ENCODE data around the gene TCF3.
"Not testable (repeated sequence)": the region's sequence is repeated elsewhere in the genome, so short reads cannot be mapped to it uniquely, and the experiment has no call there.

TCF3 gene

GRCh38 chr19:1691589-1692290 is 39.3 kb upstream of the TCF3 start:
- Histone ChIP-seq H3K27ac (no peak overlapping the region), H3K4me3 (ENCODE audit: low read depth in 1 of 2, low read length in 1 of 2) (no peak overlapping the region), H3K9me3 (no peaks in the 10 kb centered on the region), H3K4me1 (ENCODE audit: control insufficient read depth in 1 of 2, insufficient read depth in 1 of 2, low read depth in 1 of 2, low read length in 1 of 2) (no peaks in the 10 kb centered on the region), H3K36me3 (no peaks in the 10 kb centered on the region), H3K27me3 (peaks cover 83% of the 10 kb centered on the region)
- TF ChIP-seq CTCF (IDR thresholded peaks at IDR 0.05): no peak

- H3K9me3 ChIP-seq: no peaks in the 10 kb centered on the region
- no peak overlapping the region for H3K27ac ChIP-seq
- no peak for TF ChIP-seq CTCF (IDR thresholded peaks at IDR 0.05)
- no peak overlapping the region for H3K4me3 ChIP-seq (ENCODE audit: low read depth in 1 of 2, low read length in 1 of 2)
- no peaks in the 10 kb centered on the region for H3K36me3 ChIP-seq
- H3K27me3 ChIP-seq: peaks cover 92% of the 10 kb centered on the region
- no peaks in the 10 kb centered on the region for H3K4me1 ChIP-seq (ENCODE audit: control insufficient read depth in 1 of 2, insufficient read depth in 1 of 2, low read depth in 1 of 2, low read length in 1 of 2)
Measured at GRCh38 chr19:1690699-1691307, 38.4 kb upstream of the TCF3 start.

DNA sequence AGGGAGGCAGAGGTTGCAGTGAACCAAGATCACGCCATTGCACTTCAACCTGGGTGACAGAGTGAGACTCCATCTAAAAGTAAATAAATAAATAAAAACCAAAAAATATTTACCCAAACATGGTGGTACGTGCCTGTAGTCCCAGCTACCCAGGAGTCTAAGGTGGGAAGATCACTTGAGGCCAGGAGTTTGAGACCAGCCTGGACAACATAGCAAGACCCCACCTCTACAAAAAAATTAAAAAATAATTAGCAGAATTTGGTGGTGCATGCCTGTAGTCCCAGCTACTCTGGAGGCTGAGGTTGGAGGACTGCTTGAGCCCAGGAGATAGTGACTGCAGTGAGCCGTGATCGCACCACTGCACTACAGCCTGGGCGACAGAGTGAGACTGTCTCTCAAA is 33.4 kb upstream of the TCF3 start:
- peaks cover 90% of the 10 kb centered on the region for H3K27me3 ChIP-seq
- H3K27ac ChIP-seq; H3K4me3 ChIP-seq (ENCODE audit: low read depth in 1 of 2, low read length in 1 of 2); H3K9me3 ChIP-seq; H3K4me1 ChIP-seq (ENCODE audit: control insufficient read depth in 1 of 2, insufficient read depth in 1 of 2, low read depth in 1 of 2, low read length in 1 of 2); H3K36me3 ChIP-seq: not testable (repeated sequence)

DNA sequence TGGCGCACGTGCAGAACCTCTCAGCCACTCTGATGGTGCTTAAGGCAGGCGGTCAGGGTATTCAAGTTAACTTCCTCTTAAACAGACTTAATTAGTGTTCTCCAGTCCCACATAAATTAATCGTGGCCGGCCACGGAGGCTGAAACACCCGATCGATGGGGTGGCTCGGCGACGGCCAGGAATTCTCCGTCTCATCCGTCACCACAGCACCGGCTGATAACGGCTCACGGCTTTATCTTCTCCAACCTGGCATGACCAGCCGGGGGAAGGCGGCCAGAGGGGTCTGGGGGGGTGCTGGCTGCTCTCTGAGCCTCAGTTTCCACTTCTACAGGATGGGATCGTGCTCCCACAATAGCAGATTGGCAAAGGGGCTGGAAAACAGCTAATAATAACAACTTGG is 32.6 kb upstream of the TCF3 start:
- H3K9me3 ChIP-seq: no peaks in the 10 kb centered on the region
- no peak overlapping the region for H3K27ac ChIP-seq
- no peak overlapping the region for H3K4me3 ChIP-seq (ENCODE audit: low read depth in 1 of 2, low read length in 1 of 2)
- H3K4me1 ChIP-seq (ENCODE audit: control insufficient read depth in 1 of 2, insufficient read depth in 1 of 2, low read depth in 1 of 2, low read length in 1 of 2): no peaks in the 10 kb centered on the region
- no peaks in the 10 kb centered on the region for H3K36me3 ChIP-seq
- TF ChIP-seq CTCF (IDR thresholded peaks at IDR 0.05): no peak
- H3K27me3 ChIP-seq: peaks cover 86% of the 10 kb centered on the region

DNA sequence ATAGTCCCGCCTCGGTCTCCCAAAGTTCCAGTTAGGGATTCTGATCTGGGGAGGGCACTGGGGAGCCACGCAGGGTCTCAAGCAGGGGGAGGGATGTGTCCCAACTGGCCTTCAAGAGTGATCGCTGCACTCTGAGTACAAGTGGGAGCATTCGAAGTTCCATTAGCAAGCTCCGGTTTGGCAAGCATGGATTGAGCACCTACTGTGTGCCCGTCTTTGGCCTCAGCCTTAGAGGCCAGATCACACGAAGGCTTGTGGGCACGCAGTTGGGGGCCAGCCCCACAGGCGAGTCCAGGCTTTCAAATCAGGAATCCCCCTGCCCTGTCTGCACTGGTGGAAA is 32.1 kb upstream of the TCF3 start:
- no peak overlapping the region for H3K4me3 ChIP-seq (ENCODE audit: low read depth in 1 of 2, low read length in 1 of 2)
- H3K36me3 ChIP-seq: no peaks in the 10 kb centered on the region
- H3K27ac ChIP-seq: no peak overlapping the region
- H3K4me1 ChIP-seq (ENCODE audit: control insufficient read depth in 1 of 2, insufficient read depth in 1 of 2, low read depth in 1 of 2, low read length in 1 of 2): no peaks in the 10 kb centered on the region
- no peak for TF ChIP-seq CTCF (IDR thresholded peaks at IDR 0.05)
- H3K27me3 ChIP-seq: peaks cover 84% of the 10 kb centered on the region
- H3K9me3 ChIP-seq: no peaks in the 10 kb centered on the region

DNA sequence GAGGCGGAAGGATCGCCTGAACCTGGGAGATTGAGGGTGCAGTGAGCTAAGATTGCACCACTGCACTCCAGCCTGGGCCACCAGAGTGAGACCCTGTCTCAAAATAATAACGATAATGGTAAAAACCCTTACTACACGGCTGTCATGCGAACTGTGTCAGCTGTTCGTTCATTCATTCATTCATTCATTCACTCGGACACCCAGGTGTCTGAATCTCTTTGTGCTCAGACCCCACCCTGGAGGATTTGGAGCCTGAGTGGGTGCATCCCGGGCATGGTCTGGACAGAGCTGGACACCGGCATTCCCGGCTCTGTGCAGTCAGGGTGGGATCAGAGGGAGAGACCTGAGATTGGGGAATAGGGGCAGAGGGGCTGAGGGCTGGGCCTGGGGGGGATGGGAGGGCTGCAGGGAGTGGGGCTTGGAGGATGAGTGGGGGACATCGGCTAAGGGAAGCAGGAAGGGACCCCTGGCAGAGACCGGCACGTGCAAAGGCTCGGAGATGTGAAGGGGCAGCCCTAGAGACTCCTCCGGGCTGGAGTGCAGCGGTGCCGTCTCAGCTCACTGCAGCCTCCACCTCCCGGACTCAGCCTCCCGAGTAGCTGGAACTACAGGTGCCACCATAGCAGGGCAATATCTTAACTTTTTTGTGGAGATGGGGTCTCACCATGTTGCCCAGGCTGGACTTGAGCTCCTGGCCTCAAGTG is 31.6 kb upstream of the TCF3 start:
- no peak overlapping the region for H3K27ac ChIP-seq
- no peak for TF ChIP-seq CTCF (IDR thresholded peaks at IDR 0.05)
- peaks cover 84% of the 10 kb centered on the region for H3K27me3 ChIP-seq

More for the DNA sequence above, 31.6 kb upstream of the TCF3 start:
- Histone ChIP-seq H3K9me3 (no peaks in the 10 kb centered on the region), H3K4me1 (ENCODE audit: control insufficient read depth in 1 of 2, insufficient read depth in 1 of 2, low read depth in 1 of 2, low read length in 1 of 2) (no peaks in the 10 kb centered on the region), H3K36me3 (no peaks in the 10 kb centered on the region), H3K4me3 (ENCODE audit: low read depth in 1 of 2, low read length in 1 of 2) (no peak overlapping the region)
